ENCODE measurements around the gene RPL18. TPM values are rescaled to one million over a fixed set of nuclear protein-coding genes. Genes with fewer than 3 reads are reported as not detected.

Gene RPL18
- total RNA-seq, 3 donors from 2014 or later, result 2,406 to 2,595 (median 2,478) TPM

GRCh38 chr19:48616041-48616436 is 2.9 kb downstream of the RPL18 start:
- DNase-seq (no peak), ATAC-seq (no peak)
- Mint-ChIP-seq H3K4me3 (peak overlapping the region; percentile 97), H3K4me1 (ENCODE audit: low read depth) (peaks cover 24% of the 10 kb centered on the region), H3K36me3 (ENCODE audit: insufficient read depth) (peaks cover 46% of the 10 kb centered on the region), H3K27me3 (ENCODE audit: low read depth) (no peaks in the 10 kb centered on the region), H3K9me3 (no peaks in the 10 kb centered on the region)

- Mint-ChIP-seq H3K4me1 (ENCODE audit: low read depth) (peaks cover 24% of the 10 kb centered on the region), H3K27me3 (ENCODE audit: low read depth) (no peaks in the 10 kb centered on the region), H3K36me3 (ENCODE audit: insufficient read depth) (peaks cover 46% of the 10 kb centered on the region), H3K9me3 (no peaks in the 10 kb centered on the region), H3K4me3 (peak overlapping the region; percentile 97)
- ATAC-seq, result no peak
- no peak for DNase-seq
These were observed 3.5 kb downstream of the RPL18 start for GRCh38 chr19:48615231-48616040.

- H3K4me3 Mint-ChIP-seq, result peak within 1 kb of the TSS; percentile 97
- H3K4me1 Mint-ChIP-seq (ENCODE audit: low read depth), result peaks cover 17% of the 10 kb centered on the region
- ATAC-seq (no peak), DNase-seq (no peak)
- no peaks in the 10 kb centered on the region for H3K27me3 Mint-ChIP-seq (ENCODE audit: low read depth)
- H3K9me3 Mint-ChIP-seq, result no peaks in the 10 kb centered on the region
- H3K36me3 Mint-ChIP-seq (ENCODE audit: insufficient read depth), result peaks cover 44% of the 10 kb centered on the region
These were observed 4.3 kb downstream of the RPL18 start, which contains the start of gene FAM83E for GRCh38 chr19:48614436-48615230. FAM83E (minus strand) TSS chr19:48615076; CDS start chr19:48613372, 1,704 bp downstream.

- ATAC-seq, result peak; percentile 6 to 7
- peaks cover 42% of the 10 kb centered on the region for H3K36me3 Mint-ChIP-seq (ENCODE audit: insufficient read depth)
- no peaks in the 10 kb centered on the region for H3K9me3 Mint-ChIP-seq
- peak overlapping the region; percentile 40 for H3K4me3 Mint-ChIP-seq
- no peaks in the 10 kb centered on the region for H3K27me3 Mint-ChIP-seq (ENCODE audit: low read depth)
- no peak for DNase-seq
- H3K4me1 Mint-ChIP-seq (ENCODE audit: low read depth), result peaks cover 14% of the 10 kb centered on the region
These were observed 5.0 kb downstream of the RPL18 start for GRCh38 chr19:48613852-48614435.

- ATAC-seq (peak; percentile 4 to 5), DNase-seq (no peak)
- peak overlapping the region; percentile 19 for H3K4me3 Mint-ChIP-seq
- no peaks in the 10 kb centered on the region for H3K27me3 Mint-ChIP-seq (ENCODE audit: low read depth)
- no peaks in the 10 kb centered on the region for H3K9me3 Mint-ChIP-seq
- peaks cover 37% of the 10 kb centered on the region for H3K36me3 Mint-ChIP-seq (ENCODE audit: insufficient read depth)
- H3K4me1 Mint-ChIP-seq (ENCODE audit: low read depth), result peaks cover 17% of the 10 kb centered on the region
These were observed 5.7 kb downstream of the RPL18 start for GRCh38 chr19:48613024-48613851.

- Mint-ChIP-seq H3K4me3 (no peak overlapping the region), H3K4me1 (ENCODE audit: low read depth) (peaks cover 13% of the 10 kb centered on the region), H3K9me3 (no peaks in the 10 kb centered on the region), H3K27me3 (ENCODE audit: low read depth) (no peaks in the 10 kb centered on the region), H3K36me3 (ENCODE audit: insufficient read depth) (peaks cover 26% of the 10 kb centered on the region)
- ATAC-seq, result no peak
- no peak for DNase-seq
These were observed 7.1 kb downstream of the RPL18 start for GRCh38 chr19:48611872-48612271.

- ATAC-seq (no peak), DNase-seq (no peak)
- Mint-ChIP-seq H3K27me3 (ENCODE audit: low read depth) (no peaks in the 10 kb centered on the region), H3K4me3 (no peak overlapping the region), H3K9me3 (no peaks in the 10 kb centered on the region), H3K4me1 (ENCODE audit: low read depth) (peaks cover 3% of the 10 kb centered on the region), H3K36me3 (ENCODE audit: insufficient read depth) (peaks cover 9% of the 10 kb centered on the region)
These were observed 9.3 kb downstream of the RPL18 start for GRCh38 chr19:48609571-48610108.

GRCh38 chr19:48608798-48609263 is 10.1 kb downstream of the RPL18 start:
- ATAC-seq (peak; percentile 60 to 65), DNase-seq (peak; percentile 36)
- Mint-ChIP-seq H3K36me3 (ENCODE audit: insufficient read depth) (peaks cover 3% of the 10 kb centered on the region), H3K4me1 (ENCODE audit: low read depth) (peaks cover 3% of the 10 kb centered on the region), H3K4me3 (no peak overlapping the region), H3K27me3 (ENCODE audit: low read depth) (no peaks in the 10 kb centered on the region), H3K9me3 (no peaks in the 10 kb centered on the region)

DNA sequence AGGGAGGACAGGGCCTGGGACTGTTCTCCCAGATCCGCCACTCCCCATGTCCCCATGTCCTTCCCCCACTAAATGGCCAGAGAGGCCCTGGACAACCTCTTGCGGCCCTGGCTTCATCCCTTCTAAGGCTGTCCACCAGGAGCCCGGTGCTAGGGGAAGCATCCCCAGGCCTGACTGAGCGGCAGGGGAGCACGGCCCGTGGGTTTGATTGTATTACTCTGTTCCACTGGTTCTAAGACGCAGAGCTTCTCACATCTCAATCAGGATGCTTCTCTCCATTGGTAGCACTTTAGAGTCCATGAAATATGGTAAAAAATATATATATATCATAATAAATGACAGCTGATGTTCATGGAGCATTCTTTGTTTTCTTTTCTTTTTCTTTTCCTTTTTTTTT is 11.6 kb downstream of the RPL18 start:
- ATAC-seq (no peak), DNase-seq (no peak)
- H3K4me3 Mint-ChIP-seq, result no peak overlapping the region
- H3K9me3 Mint-ChIP-seq, result no peaks in the 10 kb centered on the region
- no peaks in the 10 kb centered on the region for H3K27me3 Mint-ChIP-seq (ENCODE audit: low read depth)
- peaks cover 3% of the 10 kb centered on the region for H3K4me1 Mint-ChIP-seq (ENCODE audit: low read depth)
- no peaks in the 10 kb centered on the region for H3K36me3 Mint-ChIP-seq (ENCODE audit: insufficient read depth)

DNA sequence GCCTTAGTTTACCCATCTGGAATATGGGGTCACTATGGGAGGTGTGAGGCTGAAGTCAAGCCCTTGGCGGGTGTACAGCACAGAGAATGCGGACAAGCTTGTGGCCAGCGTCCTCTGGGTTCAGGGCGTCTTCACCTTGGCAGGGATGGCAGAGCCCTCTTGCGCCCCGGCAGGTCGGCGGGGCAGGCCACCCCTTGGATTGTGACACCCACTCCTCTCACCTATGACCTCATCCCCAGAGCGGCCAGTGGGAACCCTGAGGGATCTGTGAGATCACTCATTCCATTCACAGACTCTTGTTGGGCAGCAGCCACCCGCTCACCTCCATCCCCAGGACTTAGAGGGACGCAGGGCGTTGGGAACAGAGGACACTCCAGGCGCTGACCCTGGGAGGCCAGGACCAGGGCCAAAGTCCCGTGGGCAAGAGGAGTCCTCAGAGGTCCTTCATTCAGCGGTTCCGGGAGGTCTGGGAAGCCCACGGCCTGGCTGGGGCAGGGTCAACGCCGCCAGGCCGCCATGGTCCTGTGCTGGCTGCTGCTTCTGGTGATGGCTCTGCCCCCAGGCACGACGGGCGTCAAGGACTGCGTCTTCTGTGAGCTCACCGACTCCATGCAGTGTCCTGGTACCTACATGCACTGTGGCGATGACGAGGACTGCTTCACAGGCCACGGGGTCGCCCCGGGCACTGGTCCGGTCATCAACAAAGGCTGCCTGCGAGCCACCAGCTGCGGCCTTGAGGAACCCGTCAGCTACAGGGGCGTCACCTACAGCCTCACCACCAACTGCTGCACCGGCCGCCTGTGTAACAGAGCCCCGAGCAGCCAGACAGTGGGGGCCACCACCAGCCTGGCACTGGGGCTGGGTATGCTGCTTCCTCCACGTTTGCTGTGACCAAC is 12.3 kb downstream of the RPL18 start, which contains the start of gene SPACA4:
Gene SPACA4, plus strand, starts transcription at position 280 of the 896 bp plus-strand sequence. Its CDS starts 237 bp downstream, at position 517.
- no peak within 1 kb of the TSS for H3K4me3 Mint-ChIP-seq
- H3K4me1 Mint-ChIP-seq (ENCODE audit: low read depth), result peaks cover 3% of the 10 kb centered on the region
- no peaks in the 10 kb centered on the region for H3K9me3 Mint-ChIP-seq
- no peaks in the 10 kb centered on the region for H3K27me3 Mint-ChIP-seq (ENCODE audit: low read depth)
- ATAC-seq (no peak), DNase-seq (no peak)
- no peaks in the 10 kb centered on the region for H3K36me3 Mint-ChIP-seq (ENCODE audit: insufficient read depth)

GRCh38 chr19:48603850-48604249 is 15.1 kb downstream of the RPL18 start:
- ATAC-seq (no peak), DNase-seq (no peak)
- Mint-ChIP-seq H3K27me3 (ENCODE audit: low read depth) (no peaks in the 10 kb centered on the region), H3K4me3 (no peak overlapping the region), H3K36me3 (ENCODE audit: insufficient read depth) (no peaks in the 10 kb centered on the region), H3K4me1 (ENCODE audit: low read depth) (peaks cover 2% of the 10 kb centered on the region), H3K9me3 (no peaks in the 10 kb centered on the region)

DNA sequence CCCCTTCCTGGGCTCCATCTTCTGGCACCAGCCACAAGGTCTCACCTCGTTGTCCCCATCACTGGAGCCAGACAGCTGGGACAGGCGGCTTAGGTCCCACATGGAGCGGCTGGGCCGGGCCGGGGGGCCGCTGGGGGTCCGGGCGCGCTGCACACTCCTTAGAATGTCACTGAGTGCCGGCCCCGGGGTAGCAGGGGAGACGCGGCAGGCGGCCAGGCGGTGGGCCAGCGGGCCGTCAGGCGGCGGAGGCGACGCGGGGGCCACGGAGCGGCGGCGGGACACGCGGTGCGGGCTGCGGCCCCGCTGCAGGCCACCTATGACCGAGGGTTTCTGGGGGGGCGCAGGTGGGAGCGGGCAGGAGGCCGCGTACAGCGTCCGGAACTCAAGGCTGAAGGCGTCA is 15.5 kb downstream of the RPL18 start:
- Mint-ChIP-seq H3K9me3 (no peaks in the 10 kb centered on the region), H3K36me3 (ENCODE audit: insufficient read depth) (no peaks in the 10 kb centered on the region), H3K4me1 (ENCODE audit: low read depth) (no peaks in the 10 kb centered on the region), H3K27me3 (ENCODE audit: low read depth) (no peaks in the 10 kb centered on the region), H3K4me3 (no peak overlapping the region)
- ATAC-seq, result no peak
- DNase-seq, result no peak

DNA sequence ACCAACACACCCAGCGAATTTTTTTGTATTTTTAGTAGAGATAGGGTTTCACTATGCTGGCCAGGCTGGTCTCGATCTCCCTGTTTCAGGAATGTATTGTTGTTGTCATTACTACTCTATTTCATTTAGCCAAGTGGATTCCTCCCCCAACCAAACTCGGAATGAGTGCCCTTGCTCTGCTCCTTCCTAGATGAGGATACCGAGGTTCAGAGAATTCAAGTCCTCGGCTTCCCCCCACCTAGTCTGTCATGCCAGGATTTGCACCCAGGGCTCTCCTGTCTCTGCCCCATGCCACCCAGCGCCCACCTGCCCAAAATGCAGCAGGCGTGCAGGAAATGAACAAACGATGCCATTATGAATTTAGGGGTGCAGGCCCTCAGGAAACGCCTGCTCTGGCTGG is 16.0 kb downstream of the RPL18 start:
- Mint-ChIP-seq H3K36me3 (ENCODE audit: insufficient read depth) (no peaks in the 10 kb centered on the region), H3K27me3 (ENCODE audit: low read depth) (no peaks in the 10 kb centered on the region), H3K9me3 (no peaks in the 10 kb centered on the region), H3K4me1 (ENCODE audit: low read depth) (no peaks in the 10 kb centered on the region), H3K4me3 (no peak overlapping the region)
- ATAC-seq (no peak), DNase-seq (no peak)

Measured in activated T-cell treated with anti-CD3 and anti-CD28 coated beads, Interleukin-2, amount 50 U/mL, for 4 hours (primary cell).